NK-92 (cell line): Measurements from ENCODE around the gene NCOR1.
"Not testable (repeated sequence)": the region's sequence is repeated elsewhere in the genome, so short reads cannot be mapped to it uniquely, and the experiment has no call there.

ENCODE experiments used
- DNase-seq: peaks from one replicate; lab custom pipeline; 2025; ENCODE audit not compliant: unreplicated experiment; lab: John Stamatoyannopoulos, UW

Gene NCOR1

GRCh38 chr17:16215273-16215964 lies at the start of gene NCOR1:
NCOR1 (minus strand) TSS chr17:16215534; CDS start chr17:16194569, 20,965 bp downstream.
- DNase-seq = no peak

DNA sequence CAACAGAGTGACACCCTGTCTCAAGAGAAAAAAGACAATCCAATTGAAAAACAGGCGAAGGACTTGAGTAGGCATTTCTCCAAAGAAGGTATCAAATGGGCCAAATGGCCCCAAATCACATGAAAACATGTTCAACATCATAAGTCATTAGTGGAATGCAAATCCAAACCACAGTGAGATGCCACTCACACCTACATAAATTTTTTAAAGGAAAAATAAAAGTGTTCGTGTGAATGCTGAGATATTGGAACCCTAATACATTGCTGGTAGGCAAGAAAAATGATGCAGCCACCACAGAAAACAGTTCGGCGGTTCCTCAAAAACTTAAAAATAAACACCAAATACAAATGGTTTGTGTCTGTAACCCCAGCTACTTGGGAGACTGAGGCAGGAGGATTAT lies 46.9 kb upstream of the NCOR1 start:
- no peak for DNase-seq

DNA sequence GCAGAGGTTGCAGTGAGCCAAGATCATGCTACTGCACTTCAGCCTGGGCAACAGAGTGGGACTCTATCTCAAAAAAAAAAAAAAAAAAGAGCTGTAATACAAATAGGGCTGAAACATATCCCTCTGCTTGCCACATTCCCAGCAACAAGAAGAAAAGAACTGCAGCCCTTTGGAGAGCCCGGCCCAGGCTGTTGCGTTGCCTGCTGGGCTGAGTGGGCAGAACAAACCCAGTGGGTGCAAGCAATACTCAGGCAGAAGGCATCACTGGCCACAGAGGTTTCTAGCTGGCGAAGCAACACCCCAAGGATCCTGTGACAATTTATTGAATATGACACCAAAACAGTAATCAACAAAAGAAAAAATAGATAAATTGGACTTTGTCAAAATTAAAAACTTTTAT lies 45.7 kb upstream of the NCOR1 start:
- no peak for DNase-seq

DNA sequence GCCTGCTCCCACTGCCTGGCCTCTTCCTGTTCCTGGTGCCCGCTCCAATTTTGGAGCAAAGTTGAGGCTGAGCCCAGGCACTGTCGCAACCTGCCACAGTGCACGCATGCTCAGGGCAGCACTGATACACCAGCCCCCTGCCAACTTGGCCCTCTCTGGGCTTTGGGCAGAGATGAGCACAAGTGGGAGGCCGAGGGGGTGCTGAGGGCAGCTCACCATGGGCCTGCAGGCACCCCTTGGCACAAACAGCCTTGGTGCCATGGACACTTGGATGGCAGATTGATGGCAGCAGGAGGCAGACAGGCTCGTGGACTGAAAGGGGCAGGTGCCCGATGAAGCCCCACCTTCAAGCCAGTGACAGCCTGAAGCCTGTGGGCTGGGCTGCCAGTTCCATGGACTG lies 44.6 kb upstream of the NCOR1 start:
- no peak for DNase-seq

- DNase-seq = no peak
These were observed 43.6 kb upstream of the NCOR1 start for GRCh38 chr17:16258901-16259300.

DNA sequence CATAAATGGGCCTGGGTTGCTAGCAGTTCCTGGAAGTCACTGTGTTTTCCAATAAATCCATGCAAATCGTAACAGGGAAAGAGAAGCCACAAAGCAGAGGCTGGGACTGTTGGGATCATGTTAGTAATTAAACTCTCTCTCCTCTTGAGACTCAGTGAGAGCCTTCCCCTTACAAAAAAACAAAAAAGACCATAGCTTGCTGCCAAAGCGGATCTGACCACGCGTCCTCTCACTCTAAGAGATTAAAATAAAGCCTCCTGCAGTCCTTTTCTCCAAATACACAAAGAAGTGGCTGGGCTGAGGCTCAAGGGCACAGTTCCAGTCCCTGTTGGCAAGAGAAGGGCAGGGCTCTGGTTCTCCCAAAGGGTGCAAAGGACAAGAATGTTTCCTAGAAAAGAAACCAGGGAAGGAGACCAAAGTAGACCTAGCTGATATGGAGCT lies 40.2 kb upstream of the NCOR1 start:
- DNase-seq = no peak

GRCh38 chr17:16254773-16255400 lies 39.6 kb upstream of the NCOR1 start:
- DNase-seq = no peak

DNA sequence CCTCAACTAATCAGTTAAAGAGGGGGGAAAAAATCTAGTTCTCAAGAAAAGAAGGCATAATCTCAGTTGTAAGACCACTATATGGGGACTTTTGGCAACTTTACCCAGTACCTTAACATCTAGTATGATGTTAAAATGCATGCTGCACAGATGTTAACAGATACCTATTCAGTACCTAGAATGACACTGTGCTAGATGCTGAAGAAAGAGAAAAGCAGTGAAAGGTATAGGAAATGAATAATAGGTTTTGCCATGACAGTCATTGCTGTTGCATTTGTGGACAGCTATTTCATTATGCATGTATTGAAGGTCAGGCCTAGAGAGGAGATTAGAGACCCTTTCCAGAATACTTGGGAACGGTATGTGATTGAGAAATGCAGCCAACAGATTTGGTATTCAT lies 36.2 kb upstream of the NCOR1 start:
- DNase-seq = no peak

GRCh38 chr17:16251043-16251442 lies 35.7 kb upstream of the NCOR1 start:
- no peak for DNase-seq

DNA sequence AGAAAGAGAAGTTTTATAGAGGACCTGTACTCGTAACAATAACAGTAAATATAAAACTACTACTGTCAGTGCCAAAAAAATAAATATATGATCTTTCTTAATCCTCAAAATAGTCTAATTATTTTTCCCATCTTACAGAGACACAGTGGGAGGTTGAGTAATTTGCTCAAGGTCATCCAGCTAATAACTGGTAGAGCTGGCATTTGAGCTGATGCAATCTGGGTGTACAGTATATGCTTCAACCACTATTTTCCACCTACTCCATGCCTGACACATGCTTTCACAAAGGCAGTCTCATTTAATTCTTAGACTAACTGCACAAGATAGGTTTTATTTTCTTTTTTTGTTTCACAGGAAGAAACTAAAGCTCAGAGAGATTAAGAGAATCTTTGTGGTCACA lies 35.3 kb upstream of the NCOR1 start:
- DNase-seq = no peak

- no peak for DNase-seq
These were observed 32.3 kb upstream of the NCOR1 start for GRCh38 chr17:16247586-16247984.

DNA sequence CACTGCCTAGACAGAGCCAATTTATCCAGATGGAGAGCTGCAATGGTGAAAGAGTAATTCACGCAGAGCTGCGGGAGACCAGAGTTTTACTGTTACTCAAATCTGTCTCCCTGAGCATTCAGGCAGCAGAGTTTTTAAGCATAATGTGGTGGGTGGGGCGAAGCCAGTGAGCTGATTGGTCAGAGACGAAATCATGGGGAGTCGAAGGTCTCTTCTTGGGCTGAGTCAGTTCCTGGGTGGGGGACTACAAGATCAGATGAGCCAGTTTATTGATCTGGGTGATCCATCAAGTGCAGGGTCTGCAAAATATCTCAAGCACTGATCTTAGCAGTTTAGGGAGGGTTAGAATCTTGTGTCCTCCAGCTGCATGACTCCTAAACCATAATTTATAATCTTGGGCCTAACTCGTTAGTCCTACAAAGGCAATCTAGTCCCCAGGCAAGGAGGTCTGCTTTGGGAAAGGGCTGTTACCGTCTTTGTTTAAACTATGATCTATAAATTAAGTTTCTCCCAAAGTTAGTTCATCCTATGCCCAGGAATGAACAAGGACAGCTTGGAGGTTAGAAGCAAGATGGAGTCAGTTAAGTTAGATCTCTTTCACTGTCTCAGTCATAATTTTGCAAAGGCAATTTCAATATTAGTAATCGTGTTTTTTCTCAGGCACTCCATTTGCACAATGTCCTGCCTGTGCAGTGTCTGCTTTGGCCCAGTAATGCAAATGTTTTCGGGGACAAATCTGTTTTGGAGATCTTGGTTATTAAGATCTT lies 28.6 kb upstream of the NCOR1 start:
- DNase-seq = no peak

DNA sequence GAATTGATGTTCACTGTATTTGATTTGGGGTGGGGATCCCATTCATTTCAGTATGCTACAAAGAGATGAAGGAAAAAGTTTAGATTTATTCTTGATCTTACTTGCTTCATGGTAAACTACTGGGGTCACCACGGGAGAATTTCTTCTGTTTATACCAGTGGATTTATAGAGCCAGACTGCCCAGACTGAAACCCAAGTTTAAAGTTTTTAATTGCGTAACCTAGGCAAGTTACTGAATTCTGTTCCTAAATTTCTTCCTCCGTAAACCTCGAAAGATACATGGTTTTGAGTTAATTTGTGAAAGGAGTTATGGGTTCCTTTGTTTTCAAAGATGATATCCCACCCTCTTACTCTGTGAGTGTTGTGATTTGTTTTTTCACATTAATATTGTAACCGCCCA lies 28.1 kb upstream of the NCOR1 start:
- no peak for DNase-seq

GRCh38 chr17:16241906-16242399 lies 26.6 kb upstream of the NCOR1 start:
- no peak for DNase-seq

- no peak for DNase-seq
These were observed 24.6 kb upstream of the NCOR1 start for GRCh38 chr17:16239931-16240330.

- no peak for DNase-seq
These were observed 17.1 kb upstream of the NCOR1 start for GRCh38 chr17:16232391-16232790.

DNA sequence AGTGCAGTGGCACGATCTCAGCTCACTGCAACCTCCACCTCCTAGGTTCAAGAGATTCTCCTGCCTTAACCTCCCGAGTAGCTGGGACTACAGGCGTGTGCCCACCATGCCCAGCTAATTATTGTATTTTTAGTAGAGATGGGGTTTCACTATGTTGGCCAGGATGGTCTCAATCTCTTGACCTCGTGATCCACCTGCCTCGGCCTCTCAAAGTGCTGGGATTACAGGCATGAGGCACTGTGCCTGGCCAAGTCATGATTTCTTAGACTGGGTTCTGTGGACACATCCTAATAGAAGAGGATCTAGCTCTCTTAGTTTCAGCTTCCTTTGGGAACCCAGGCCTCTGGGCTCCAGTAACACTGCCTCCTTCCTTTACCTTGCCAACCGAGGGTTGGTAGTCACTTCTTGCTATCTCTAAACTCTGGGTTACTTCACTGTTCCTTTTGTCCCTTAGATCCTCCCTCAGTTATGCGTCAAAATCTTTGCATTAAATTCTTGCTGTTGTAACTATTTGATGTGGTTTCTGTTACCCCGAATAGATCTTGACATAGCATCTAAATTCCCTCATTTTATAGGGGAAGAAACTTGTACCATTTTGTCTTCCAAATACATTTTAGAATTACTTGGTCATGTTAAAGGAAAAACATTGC lies 14.7 kb upstream of the NCOR1 start:
- DNase-seq = not testable (repeated sequence)

DNA sequence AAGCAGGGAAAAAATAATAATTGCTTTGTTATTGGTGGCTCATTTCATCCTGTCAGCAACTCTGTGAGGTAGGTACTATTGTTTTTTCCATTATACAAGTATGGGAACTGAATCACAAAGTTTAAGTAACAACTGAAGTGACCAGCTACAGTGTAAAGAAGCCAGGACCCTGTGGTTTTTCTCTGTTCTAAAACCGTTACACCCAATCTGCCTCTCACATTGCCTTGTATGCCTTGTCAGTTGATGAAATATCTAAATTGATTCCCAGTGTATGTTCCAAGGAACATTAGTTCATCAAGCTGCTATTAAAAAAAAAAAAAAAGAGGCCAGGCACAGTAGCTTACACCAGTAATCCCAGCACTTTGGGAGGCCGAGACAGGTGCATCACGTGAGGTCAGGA lies 7.1 kb upstream of the NCOR1 start:
- no peak for DNase-seq

DNA sequence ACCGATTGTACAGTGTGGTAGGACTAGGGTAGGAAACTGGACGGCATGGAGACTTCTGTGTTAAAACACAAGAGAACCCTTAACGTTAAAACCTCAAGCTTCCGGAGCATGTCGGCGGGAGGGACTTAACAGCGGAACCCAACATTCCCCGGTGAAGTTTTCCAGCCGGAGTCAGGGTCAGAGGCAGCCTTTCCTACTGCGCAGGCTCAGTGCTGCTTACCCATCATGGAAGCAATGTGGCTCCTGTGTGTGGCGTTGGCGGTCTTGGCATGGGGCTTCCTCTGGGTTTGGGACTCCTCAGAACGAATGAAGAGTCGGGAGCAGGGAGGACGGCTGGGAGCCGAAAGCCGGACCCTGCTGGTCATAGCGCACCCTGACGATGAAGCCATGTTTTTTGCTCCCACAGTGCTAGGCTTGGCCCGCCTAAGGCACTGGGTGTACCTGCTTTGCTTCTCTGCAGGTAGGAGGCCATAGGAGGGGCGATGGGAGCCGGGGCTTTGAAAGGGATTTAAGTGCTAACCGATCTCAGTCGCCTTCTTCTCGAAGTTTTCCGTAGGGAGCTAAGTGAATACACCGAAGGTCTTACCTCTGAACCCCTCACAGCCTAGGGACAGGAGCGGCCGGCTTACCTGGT lies 1.8 kb upstream of the NCOR1 start, which contains the start of gene PIGL:
Gene PIGL (plus strand): TSS at position 209 of the 634 bp plus-strand sequence. CDS start 17 bp downstream, at position 226.
- no peak for DNase-seq

DNA sequence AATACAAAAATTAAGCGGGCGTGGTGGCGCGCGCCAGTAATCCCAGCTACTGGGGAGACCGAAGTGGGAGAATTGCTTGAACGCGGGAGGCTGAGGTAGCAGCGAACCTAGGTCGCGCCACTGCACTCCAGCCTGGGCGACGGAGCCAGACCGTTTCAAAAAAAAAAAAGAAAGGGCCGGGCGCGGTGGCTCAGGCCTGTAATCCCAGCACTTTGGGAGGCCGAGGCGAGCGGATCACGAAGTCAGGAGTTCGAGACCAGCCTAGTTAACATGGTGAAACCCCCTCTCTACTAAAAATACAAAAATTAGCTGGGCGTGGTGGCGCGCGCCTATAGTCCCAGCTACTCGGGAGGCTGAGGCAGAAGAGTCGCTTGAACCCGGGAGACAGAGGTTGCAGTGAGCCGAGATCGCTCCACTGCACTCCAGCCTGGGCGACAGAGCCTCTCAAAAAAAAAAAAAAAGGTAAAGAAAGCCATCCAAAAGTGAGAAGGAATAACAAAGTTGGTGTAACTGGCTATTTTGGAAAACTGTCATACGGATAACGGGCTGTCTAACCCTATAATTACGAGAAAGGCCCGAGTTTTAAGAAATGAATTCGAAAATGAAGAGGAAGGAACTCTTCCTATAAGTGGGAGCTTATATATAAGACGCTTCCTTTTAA lies 1.1 kb upstream of the NCOR1 start:
- not testable (repeated sequence) for DNase-seq
